K562 (cell line): ENCODE results near the gene AGPAT1. TPM values are rescaled to one million over a fixed set of nuclear protein-coding genes. Genes with fewer than 3 reads are reported as not detected.

Source experiments
- ATF7 ChIP-seq: fragments of 450-650 bp; IDR thresholded peaks from 2 replicates; pipeline ENCODE4 v1.7.1; 2014; ENCODE audit warnings: mild to moderate bottlenecking, moderate library complexity
- GATA2 ChIP-seq: sonication (generic); formaldehyde crosslinking; IDR thresholded peaks from 2 replicates; pipeline ENCODE4 v1.4.0; 2020; ENCODE audit warnings: mild to moderate bottlenecking, missing genetic modification reagents
- GATAD2A ChIP-seq: fragments of 450-650 bp; IDR thresholded peaks from 2 replicates; pipeline ENCODE4 v1.6.1; 2017
- PML ChIP-seq: IDR thresholded peaks from 2 replicates; pipeline ENCODE4 v1.6.1; 2012; ENCODE audit warnings: low read length, inconsistent platforms
- SPI1 ChIP-seq: IDR thresholded peaks from 2 replicates; pipeline ENCODE4 v1.6.1; 2011; ENCODE audit warnings: low read depth, low read length, control low read depth, borderline replicate concordance
- TARDBP ChIP-seq: fragments of 450-650 bp; IDR thresholded peaks from 2 replicates; pipeline ENCODE4 v1.6.1; 2016
- ZNF395 ChIP-seq: fragments of 200-800 bp; sonication (Bioruptor generic); IDR thresholded peaks from 2 replicates; pipeline ENCODE4 v1.6.1; 2017; ENCODE audit warnings: missing genetic modification characterization, missing compliant biosample characterization
- ZNF444 ChIP-seq: fragments of 250-450 bp; sonication (Bioruptor Pico); IDR thresholded peaks from 2 replicates; pipeline ENCODE4 v1.4.0; 2020; ENCODE audit warnings: mild to moderate bottlenecking, moderate library complexity
- polyA plus RNA-seq, 8 experiments: library from polyadenylated mRNA; depleted of rRNA in 4 of 8; stranded (reverse) in 5 of 8; unstranded in 3 of 8; fragments of >200 nt; fragmentation: Nextera tagmentation in 2 of 8; fragmentation: Illumina TruSeq in 1 of 8; extraction: Ambion mirVana in 2 of 8; extraction: Trizol in 1 of 8; gene quantifications; 2 replicates each; pipeline versions ENCODE4 v1.2.1 to v1.2.3, GENCODE V29; 2011 to 2014; ENCODE audit warnings: inconsistent platforms in 1 of 8, missing spikeins in 1 of 8
- total RNA-seq, 7 experiments: library from RNA; depleted of rRNA in 6 of 7; stranded (reverse); fragments of >200 nt in 6 of 7; fragmentation: Illumina TruSeq in 2 of 7; extraction: Trizol in 2 of 7; gene quantifications; 2 replicates each; pipeline versions ENCODE4 v1.2.1 to v1.2.3, GENCODE V29; 2011 to 2021; ENCODE audit warnings: low replicate concordance in 1 of 7
- TF ChIP-seq, protein P1 (sequence below), 3 experiments: fragments of 200-800 bp in 1 of 3; fragments of 250-450 bp in 1 of 3; fragments of 450-650 bp in 1 of 3; sonication (Bioruptor Pico) in 1 of 3; sonication (Bioruptor generic) in 1 of 3; formaldehyde crosslinking in 1 of 3; IDR thresholded peaks; 2 replicates each; pipeline versions ENCODE4 v1.6.1 to v1.8.0; 2016 to 2022; ENCODE audit warnings: mild to moderate bottlenecking in 2 of 3, missing genetic modification characterization in 2 of 3, missing compliant biosample characterization in 1 of 3, moderate library complexity in 1 of 3
- TF ChIP-seq, protein P2 (sequence below): fragments of 450-650 bp; formaldehyde crosslinking; IDR thresholded peaks from 2 replicates; pipeline ENCODE4 v1.4.0; 2020; ENCODE audit warnings: mild to moderate bottlenecking, moderate library complexity
- TF ChIP-seq, protein P3 (sequence below): fragments of 200-800 bp; sonication (Bioruptor generic); IDR thresholded peaks from 2 replicates; pipeline ENCODE4 v1.6.1; 2016; ENCODE audit warnings: missing genetic modification characterization, missing compliant biosample characterization

AGPAT1 gene
- total and polyA plus RNA-seq, 9 of the 15 experiments (the other 6 are each of a cell fraction or from before 2014, with no cell fraction given) = 37.9 to 176 (median 69.4) TPM

- TF ChIP-seq SPI1 = peak; percentile 84
- TF ChIP-seq, protein P1, sequence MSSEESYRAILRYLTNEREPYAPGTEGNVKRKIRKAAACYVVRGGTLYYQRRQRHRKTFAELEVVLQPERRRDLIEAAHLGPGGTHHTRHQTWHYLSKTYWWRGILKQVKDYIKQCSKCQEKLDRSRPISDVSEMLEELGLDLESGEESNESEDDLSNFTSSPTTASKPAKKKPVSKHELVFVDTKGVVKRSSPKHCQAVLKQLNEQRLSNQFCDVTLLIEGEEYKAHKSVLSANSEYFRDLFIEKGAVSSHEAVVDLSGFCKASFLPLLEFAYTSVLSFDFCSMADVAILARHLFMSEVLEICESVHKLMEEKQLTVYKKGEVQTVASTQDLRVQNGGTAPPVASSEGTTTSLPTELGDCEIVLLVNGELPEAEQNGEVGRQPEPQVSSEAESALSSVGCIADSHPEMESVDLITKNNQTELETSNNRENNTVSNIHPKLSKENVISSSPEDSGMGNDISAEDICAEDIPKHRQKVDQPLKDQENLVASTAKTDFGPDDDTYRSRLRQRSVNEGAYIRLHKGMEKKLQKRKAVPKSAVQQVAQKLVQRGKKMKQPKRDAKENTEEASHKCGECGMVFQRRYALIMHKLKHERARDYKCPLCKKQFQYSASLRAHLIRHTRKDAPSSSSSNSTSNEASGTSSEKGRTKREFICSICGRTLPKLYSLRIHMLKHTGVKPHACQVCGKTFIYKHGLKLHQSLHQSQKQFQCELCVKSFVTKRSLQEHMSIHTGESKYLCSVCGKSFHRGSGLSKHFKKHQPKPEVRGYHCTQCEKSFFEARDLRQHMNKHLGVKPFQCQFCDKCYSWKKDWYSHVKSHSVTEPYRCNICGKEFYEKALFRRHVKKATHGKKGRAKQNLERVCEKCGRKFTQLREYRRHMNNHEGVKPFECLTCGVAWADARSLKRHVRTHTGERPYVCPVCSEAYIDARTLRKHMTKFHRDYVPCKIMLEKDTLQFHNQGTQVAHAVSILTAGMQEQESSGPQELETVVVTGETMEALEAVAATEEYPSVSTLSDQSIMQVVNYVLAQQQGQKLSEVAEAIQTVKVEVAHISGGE (CRISPR knock-in tag; IDR thresholded peaks at IDR 0.05) = 0 out of 6 replicates have a peak, but pooled peaks of 1 of the 3 experiments have one; percentile 43
- TF ChIP-seq PML = no peak
- TF ChIP-seq GATAD2A = peak; percentile 96
- TF ChIP-seq, protein P2, sequence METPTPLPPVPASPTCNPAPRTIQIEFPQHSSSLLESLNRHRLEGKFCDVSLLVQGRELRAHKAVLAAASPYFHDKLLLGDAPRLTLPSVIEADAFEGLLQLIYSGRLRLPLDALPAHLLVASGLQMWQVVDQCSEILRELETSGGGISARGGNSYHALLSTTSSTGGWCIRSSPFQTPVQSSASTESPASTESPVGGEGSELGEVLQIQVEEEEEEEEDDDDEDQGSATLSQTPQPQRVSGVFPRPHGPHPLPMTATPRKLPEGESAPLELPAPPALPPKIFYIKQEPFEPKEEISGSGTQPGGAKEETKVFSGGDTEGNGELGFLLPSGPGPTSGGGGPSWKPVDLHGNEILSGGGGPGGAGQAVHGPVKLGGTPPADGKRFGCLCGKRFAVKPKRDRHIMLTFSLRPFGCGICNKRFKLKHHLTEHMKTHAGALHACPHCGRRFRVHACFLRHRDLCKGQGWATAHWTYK (CRISPR knock-in tag) = 0 out of 2 replicates have a peak, but pooled peaks have one; percentile 63
- TF ChIP-seq ATF7 = peak; percentile 30; the same call in 1 of the 2 replicates
- peak; percentile 68 for TF ChIP-seq ZNF444
- TF ChIP-seq GATA2 (CRISPR knock-in tag) = no peak
- peak; percentile 63; the same call in 1 of the 2 replicates for TF ChIP-seq ZNF395 (CRISPR knock-in tag)
- TF ChIP-seq, protein P3, sequence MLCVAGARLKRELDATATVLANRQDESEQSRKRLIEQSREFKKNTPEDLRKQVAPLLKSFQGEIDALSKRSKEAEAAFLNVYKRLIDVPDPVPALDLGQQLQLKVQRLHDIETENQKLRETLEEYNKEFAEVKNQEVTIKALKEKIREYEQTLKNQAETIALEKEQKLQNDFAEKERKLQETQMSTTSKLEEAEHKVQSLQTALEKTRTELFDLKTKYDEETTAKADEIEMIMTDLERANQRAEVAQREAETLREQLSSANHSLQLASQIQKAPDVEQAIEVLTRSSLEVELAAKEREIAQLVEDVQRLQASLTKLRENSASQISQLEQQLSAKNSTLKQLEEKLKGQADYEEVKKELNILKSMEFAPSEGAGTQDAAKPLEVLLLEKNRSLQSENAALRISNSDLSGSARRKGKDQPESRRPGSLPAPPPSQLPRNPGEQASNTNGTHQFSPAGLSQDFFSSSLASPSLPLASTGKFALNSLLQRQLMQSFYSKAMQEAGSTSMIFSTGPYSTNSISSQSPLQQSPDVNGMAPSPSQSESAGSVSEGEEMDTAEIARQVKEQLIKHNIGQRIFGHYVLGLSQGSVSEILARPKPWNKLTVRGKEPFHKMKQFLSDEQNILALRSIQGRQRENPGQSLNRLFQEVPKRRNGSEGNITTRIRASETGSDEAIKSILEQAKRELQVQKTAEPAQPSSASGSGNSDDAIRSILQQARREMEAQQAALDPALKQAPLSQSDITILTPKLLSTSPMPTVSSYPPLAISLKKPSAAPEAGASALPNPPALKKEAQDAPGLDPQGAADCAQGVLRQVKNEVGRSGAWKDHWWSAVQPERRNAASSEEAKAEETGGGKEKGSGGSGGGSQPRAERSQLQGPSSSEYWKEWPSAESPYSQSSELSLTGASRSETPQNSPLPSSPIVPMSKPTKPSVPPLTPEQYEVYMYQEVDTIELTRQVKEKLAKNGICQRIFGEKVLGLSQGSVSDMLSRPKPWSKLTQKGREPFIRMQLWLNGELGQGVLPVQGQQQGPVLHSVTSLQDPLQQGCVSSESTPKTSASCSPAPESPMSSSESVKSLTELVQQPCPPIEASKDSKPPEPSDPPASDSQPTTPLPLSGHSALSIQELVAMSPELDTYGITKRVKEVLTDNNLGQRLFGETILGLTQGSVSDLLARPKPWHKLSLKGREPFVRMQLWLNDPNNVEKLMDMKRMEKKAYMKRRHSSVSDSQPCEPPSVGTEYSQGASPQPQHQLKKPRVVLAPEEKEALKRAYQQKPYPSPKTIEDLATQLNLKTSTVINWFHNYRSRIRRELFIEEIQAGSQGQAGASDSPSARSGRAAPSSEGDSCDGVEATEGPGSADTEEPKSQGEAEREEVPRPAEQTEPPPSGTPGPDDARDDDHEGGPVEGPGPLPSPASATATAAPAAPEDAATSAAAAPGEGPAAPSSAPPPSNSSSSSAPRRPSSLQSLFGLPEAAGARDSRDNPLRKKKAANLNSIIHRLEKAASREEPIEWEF (CRISPR knock-in tag) = no peak
- no peak for TF ChIP-seq TARDBP
These were observed 14.4 kb upstream of the AGPAT1 start, which contains the start of gene PBX2 (continued) for GRCh38 chr6:32190054-32190851.
